SK-N-SH treated with all-trans-retinoic acid at 6 μM for 48 hours (cell line): ENCODE data around the gene NINJ1.
A peak's percentile ranks its signal among the peaks of the same experiment; 100 is the strongest.

Experiments
- ATAC-seq: fragments of 200-7000 bp; cut with Tn5 transposase; 3 replicates; pipeline ENCODE4 v1.9.1; 2020; ENCODE audit warnings: mild to moderate bottlenecking, moderate library complexity
- ARNTL ChIP-seq: fragments of 450-650 bp; formaldehyde crosslinking; IDR thresholded peaks from 2 replicates; pipeline ENCODE4 v1.5.0; 2020; ENCODE audit warnings: low read depth, mild to moderate bottlenecking, moderate library complexity, borderline replicate concordance
- BACH2 ChIP-seq: fragments of 250-450 bp; sonication (Bioruptor Pico); IDR thresholded peaks from 2 replicates; pipeline ENCODE4 v1.9.0; 2021; ENCODE audit warnings: mild to moderate bottlenecking, borderline replicate concordance
- CSDC2 ChIP-seq: fragments of 250-450 bp; sonication (Bioruptor Pico); IDR thresholded peaks from 2 replicates; pipeline ENCODE4 v1.5.0; 2020; ENCODE audit warnings: mild to moderate bottlenecking, moderate library complexity
- CSRNP3 ChIP-seq: fragments of 250-450 bp; sonication (Bioruptor Pico); IDR thresholded peaks from 2 replicates; pipeline ENCODE4 v1.5.1; 2021; ENCODE audit warnings: mild to moderate bottlenecking, moderate library complexity
- ESRRG ChIP-seq: fragments of 250-450 bp; sonication (Bioruptor Pico); IDR thresholded peaks from 2 replicates; pipeline ENCODE4 v1.6.1; 2021; ENCODE audit warnings: mild to moderate bottlenecking
- GLIS3 ChIP-seq: fragments of 250-450 bp; sonication (Bioruptor Pico); IDR thresholded peaks from 2 replicates; pipeline ENCODE4 v1.5.0; 2020; ENCODE audit warnings: mild to moderate bottlenecking, moderate library complexity
- ISL1 ChIP-seq: fragments of 250-450 bp; sonication (Bioruptor Pico); IDR thresholded peaks from 2 replicates; pipeline ENCODE4 v2.1.2; 2022; ENCODE audit warnings: mild to moderate bottlenecking, moderate library complexity
- PPARA ChIP-seq: fragments of 250-450 bp; sonication (Bioruptor Pico); IDR thresholded peaks from 2 replicates; pipeline ENCODE4 v1.5.0; 2020; ENCODE audit warnings: mild to moderate bottlenecking, borderline replicate concordance
- SNAI2 ChIP-seq: fragments of 250-450 bp; sonication (Bioruptor Pico); IDR thresholded peaks from 2 replicates; pipeline ENCODE4 v1.5.0; 2020; ENCODE audit warnings: mild to moderate bottlenecking, moderate library complexity
- TCF4 ChIP-seq: fragments of 250-450 bp; sonication (Bioruptor Pico); IDR thresholded peaks from 2 replicates; pipeline ENCODE4 v1.8.0; 2021; ENCODE audit warnings: mild to moderate bottlenecking, moderate library complexity, borderline replicate concordance
- TOX ChIP-seq: fragments of 250-450 bp; sonication (Bioruptor Pico); IDR thresholded peaks from 2 replicates; pipeline ENCODE4 v1.8.0; 2021; ENCODE audit warnings: mild to moderate bottlenecking, moderate library complexity, borderline replicate concordance
- ZC3H10 ChIP-seq: fragments of 250-450 bp; sonication (Bioruptor Pico); IDR thresholded peaks from 2 replicates; pipeline ENCODE4 v1.5.1; 2021; ENCODE audit warnings: mild to moderate bottlenecking, moderate library complexity
- ZFP3 ChIP-seq: fragments of 250-450 bp; sonication (Bioruptor Pico); IDR thresholded peaks from 2 replicates; pipeline ENCODE4 v1.5.0; 2020; ENCODE audit warnings: mild to moderate bottlenecking, moderate library complexity
- ZNF70 ChIP-seq: fragments of 450-650 bp; formaldehyde crosslinking; IDR thresholded peaks from 2 replicates; pipeline ENCODE4 v1.5.0; 2020; ENCODE audit warnings: mild to moderate bottlenecking, moderate library complexity
- ZNF8 ChIP-seq: fragments of 450-650 bp; formaldehyde crosslinking; IDR thresholded peaks from 2 replicates; pipeline ENCODE4 v1.5.0; 2020; ENCODE audit warnings: mild to moderate bottlenecking, moderate library complexity
- TF ChIP-seq, protein P1 (sequence below): fragments of 250-450 bp; sonication (Bioruptor Pico); IDR thresholded peaks from 2 replicates; pipeline ENCODE4 v1.8.0; 2020; ENCODE audit warnings: mild to moderate bottlenecking, moderate library complexity, borderline replicate concordance
- TF ChIP-seq, protein P2 (sequence below): fragments of 250-450 bp; sonication (Bioruptor Pico); IDR thresholded peaks from 2 replicates; pipeline ENCODE4 v1.5.0; 2020; ENCODE audit warnings: mild to moderate bottlenecking, moderate library complexity
- TF ChIP-seq, protein P3 (sequence below): fragments of 250-450 bp; sonication (Bioruptor Pico); IDR thresholded peaks from 2 replicates; pipeline ENCODE4 v1.5.1; 2020; ENCODE audit warnings: low read depth, mild to moderate bottlenecking, moderate library complexity
- TF ChIP-seq, protein P4 (sequence below): fragments of 250-450 bp; sonication (Bioruptor Pico); IDR thresholded peaks from 2 replicates; pipeline ENCODE4 v1.8.0; 2021; ENCODE audit warnings: low read depth, mild to moderate bottlenecking, moderate library complexity, borderline replicate concordance

Gene NINJ1

DNA sequence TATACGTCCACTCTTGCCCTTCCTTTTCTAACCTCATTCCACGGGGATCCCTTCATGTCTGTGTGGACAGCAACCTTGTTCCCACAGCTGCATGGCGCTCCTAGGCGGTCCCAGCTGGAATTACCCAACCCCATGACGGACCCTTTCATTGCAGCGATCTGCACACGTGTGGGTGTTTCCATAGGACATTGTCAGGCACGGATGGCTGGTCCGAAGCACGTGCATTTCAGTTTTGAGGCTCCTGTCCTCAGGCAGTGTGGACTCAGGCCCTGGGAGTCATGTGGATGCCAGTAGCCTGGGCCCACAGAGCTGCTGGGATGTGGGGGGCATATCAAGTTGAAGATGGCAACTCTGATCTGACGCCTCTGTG is 23.1 kb downstream of the NINJ1 start:
- ATAC-seq: no peak
- TF ChIP-seq ARNTL (CRISPR knock-in tag) (no peak), CSDC2 (CRISPR knock-in tag) (no peak), ZNF8 (CRISPR knock-in tag) (no peak), ESRRG (CRISPR knock-in tag) (no peak), CSRNP3 (no peak), SNAI2 (CRISPR knock-in tag) (no peak), ZC3H10 (CRISPR knock-in tag) (no peak), TOX (CRISPR knock-in tag) (no peak)
- TF ChIP-seq, protein P1, sequence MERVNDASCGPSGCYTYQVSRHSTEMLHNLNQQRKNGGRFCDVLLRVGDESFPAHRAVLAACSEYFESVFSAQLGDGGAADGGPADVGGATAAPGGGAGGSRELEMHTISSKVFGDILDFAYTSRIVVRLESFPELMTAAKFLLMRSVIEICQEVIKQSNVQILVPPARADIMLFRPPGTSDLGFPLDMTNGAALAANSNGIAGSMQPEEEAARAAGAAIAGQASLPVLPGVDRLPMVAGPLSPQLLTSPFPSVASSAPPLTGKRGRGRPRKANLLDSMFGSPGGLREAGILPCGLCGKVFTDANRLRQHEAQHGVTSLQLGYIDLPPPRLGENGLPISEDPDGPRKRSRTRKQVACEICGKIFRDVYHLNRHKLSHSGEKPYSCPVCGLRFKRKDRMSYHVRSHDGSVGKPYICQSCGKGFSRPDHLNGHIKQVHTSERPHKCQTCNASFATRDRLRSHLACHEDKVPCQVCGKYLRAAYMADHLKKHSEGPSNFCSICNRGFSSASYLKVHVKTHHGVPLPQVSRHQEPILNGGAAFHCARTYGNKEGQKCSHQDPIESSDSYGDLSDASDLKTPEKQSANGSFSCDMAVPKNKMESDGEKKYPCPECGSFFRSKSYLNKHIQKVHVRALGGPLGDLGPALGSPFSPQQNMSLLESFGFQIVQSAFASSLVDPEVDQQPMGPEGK (CRISPR knock-in tag): no peak

DNA sequence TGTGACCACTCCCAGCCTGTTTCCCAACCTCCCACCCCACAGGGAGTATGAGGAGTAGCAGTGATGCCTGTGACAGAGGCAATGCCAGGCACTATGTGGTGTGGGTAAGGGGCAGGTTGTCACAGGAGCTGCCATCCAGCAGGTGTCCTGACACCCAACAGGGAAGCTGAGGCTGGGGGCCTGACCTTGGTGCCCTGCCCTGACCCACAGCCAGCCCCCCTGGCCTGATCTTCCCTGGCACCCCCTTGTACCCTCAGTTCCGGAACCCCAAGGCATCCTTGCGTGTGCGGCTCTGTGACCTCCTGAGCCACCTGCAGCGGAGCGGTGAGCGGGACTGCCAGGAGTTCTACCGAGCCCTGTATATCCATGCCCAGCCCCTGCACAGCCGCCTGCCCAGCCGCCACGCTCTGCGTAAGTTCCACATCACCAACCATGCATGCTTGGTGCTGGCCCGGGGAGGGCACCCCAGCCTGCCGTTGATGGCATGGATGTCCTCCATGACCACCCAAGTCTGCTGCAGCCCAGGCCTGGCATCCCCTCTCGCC is 23.7 kb downstream of the NINJ1 start:
- ATAC-seq: no peak
- TF ChIP-seq, protein P2, sequence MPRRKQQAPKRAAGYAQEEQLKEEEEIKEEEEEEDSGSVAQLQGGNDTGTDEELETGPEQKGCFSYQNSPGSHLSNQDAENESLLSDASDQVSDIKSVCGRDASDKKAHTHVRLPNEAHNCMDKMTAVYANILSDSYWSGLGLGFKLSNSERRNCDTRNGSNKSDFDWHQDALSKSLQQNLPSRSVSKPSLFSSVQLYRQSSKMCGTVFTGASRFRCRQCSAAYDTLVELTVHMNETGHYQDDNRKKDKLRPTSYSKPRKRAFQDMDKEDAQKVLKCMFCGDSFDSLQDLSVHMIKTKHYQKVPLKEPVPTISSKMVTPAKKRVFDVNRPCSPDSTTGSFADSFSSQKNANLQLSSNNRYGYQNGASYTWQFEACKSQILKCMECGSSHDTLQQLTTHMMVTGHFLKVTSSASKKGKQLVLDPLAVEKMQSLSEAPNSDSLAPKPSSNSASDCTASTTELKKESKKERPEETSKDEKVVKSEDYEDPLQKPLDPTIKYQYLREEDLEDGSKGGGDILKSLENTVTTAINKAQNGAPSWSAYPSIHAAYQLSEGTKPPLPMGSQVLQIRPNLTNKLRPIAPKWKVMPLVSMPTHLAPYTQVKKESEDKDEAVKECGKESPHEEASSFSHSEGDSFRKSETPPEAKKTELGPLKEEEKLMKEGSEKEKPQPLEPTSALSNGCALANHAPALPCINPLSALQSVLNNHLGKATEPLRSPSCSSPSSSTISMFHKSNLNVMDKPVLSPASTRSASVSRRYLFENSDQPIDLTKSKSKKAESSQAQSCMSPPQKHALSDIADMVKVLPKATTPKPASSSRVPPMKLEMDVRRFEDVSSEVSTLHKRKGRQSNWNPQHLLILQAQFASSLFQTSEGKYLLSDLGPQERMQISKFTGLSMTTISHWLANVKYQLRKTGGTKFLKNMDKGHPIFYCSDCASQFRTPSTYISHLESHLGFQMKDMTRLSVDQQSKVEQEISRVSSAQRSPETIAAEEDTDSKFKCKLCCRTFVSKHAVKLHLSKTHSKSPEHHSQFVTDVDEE (CRISPR knock-in tag): no peak
- no peak for TF ChIP-seq ARNTL (CRISPR knock-in tag)

- TF ChIP-seq ZNF8 (CRISPR knock-in tag) (no peak), GLIS3 (CRISPR knock-in tag) (no peak), PPARA (CRISPR knock-in tag) (no peak), ZC3H10 (CRISPR knock-in tag) (no peak), TOX (CRISPR knock-in tag) (no peak), SNAI2 (CRISPR knock-in tag) (no peak), BACH2 (CRISPR knock-in tag) (no peak)
- TF ChIP-seq, protein P3, sequence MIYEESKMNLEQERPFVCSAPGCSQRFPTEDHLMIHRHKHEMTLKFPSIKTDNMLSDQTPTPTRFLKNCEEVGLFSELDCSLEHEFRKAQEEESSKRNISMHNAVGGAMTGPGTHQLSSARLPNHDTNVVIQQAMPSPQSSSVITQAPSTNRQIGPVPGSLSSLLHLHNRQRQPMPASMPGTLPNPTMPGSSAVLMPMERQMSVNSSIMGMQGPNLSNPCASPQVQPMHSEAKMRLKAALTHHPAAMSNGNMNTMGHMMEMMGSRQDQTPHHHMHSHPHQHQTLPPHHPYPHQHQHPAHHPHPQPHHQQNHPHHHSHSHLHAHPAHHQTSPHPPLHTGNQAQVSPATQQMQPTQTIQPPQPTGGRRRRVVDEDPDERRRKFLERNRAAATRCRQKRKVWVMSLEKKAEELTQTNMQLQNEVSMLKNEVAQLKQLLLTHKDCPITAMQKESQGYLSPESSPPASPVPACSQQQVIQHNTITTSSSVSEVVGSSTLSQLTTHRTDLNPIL (CRISPR knock-in tag): no peak
- peak; percentile 14; the same call in 2 of the 3 replicates for ATAC-seq
Observed at GRCh38 chr9:93108291-93109041, 25.6 kb downstream of the NINJ1 start.

DNA sequence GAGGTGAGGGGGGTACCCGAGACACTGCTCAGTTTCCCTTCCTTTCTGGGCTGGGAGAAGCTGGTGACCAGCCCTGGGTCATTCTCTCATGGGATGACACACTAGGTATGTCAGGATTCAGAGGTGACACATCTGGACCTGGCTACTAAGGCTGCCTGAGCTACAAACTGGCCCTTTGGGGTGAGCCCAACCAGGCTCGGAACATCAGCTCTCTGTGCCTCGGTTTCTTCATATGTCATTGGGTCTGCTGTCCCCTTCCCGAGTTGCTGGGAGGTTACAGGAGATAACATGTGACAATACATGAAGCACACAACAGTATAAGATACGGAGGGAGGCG is 26.3 kb downstream of the NINJ1 start:
- no peak for ATAC-seq
- TF ChIP-seq, protein P4, sequence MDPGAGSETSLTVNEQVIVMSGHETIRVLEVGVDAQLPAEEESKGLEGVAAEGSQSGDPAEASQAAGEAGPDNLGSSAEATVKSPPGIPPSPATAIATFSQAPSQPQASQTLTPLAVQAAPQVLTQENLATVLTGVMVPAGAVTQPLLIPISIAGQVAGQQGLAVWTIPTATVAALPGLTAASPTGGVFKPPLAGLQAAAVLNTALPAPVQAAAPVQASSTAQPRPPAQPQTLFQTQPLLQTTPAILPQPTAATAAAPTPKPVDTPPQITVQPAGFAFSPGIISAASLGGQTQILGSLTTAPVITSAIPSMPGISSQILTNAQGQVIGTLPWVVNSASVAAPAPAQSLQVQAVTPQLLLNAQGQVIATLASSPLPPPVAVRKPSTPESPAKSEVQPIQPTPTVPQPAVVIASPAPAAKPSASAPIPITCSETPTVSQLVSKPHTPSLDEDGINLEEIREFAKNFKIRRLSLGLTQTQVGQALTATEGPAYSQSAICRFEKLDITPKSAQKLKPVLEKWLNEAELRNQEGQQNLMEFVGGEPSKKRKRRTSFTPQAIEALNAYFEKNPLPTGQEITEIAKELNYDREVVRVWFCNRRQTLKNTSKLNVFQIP (CRISPR knock-in tag): no peak
- TF ChIP-seq TCF4 (CRISPR knock-in tag): no peak
- no peak for TF ChIP-seq SNAI2 (CRISPR knock-in tag)
- no peak for TF ChIP-seq ISL1 (CRISPR knock-in tag)
- TF ChIP-seq, protein P1 (CRISPR knock-in tag): no peak
- no peak for TF ChIP-seq GLIS3 (CRISPR knock-in tag)
- no peak for TF ChIP-seq ZNF70 (CRISPR knock-in tag)
- no peak for TF ChIP-seq ZNF8 (CRISPR knock-in tag)
- TF ChIP-seq CSDC2 (CRISPR knock-in tag): no peak
- TF ChIP-seq BACH2 (CRISPR knock-in tag): no peak
- no peak for TF ChIP-seq ZFP3 (CRISPR knock-in tag)
